ENCODE measurements around the gene GRID1. TPM values are rescaled to one million over a fixed set of nuclear protein-coding genes. Genes with fewer than 3 reads are reported as not detected.

Gene GRID1
- total and polyA plus RNA-seq, 10 of the 15 experiments (the other 5 are each of a cell fraction or from before 2014, with no cell fraction given), result 0.04 to 0.62 (median 0.08) TPM; not detected in 5

DNA sequence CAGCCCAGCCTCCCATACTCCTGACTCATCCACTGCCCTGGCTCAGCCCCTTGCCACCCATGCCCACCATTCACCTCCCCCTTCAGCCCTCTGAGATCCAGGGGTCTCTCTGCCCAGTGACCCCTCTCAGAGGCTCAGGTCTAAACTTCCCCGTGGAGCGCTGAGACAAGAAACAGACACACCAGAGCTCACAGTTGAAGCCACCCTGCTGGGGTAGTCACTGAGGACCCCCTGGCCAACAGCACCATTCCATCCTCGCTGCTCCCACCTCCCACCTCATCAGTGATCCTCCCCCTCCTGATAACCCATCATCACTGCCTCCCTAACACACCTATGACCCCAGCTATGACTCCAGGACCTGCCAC, 100.7 kb downstream of the GRID1 start (continued):
- no peak for TF ChIP-seq ZSCAN29 (IDR thresholded peaks at IDR 0.05)
- TF ChIP-seq MYB (IDR thresholded peaks at IDR 0.05; ENCODE audit: borderline replicate concordance, low read depth, low read length), result no peak
- TF ChIP-seq, protein P1, sequence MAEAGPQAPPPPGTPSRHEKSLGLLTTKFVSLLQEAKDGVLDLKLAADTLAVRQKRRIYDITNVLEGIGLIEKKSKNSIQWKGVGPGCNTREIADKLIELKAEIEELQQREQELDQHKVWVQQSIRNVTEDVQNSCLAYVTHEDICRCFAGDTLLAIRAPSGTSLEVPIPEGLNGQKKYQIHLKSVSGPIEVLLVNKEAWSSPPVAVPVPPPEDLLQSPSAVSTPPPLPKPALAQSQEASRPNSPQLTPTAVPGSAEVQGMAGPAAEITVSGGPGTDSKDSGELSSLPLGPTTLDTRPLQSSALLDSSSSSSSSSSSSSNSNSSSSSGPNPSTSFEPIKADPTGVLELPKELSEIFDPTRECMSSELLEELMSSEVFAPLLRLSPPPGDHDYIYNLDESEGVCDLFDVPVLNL (IDR thresholded peaks at IDR 0.05; ENCODE audit: low read depth, low read length), result no peak
- TF ChIP-seq SUZ12 (IDR thresholded peaks at IDR 0.05; ENCODE audit: unreplicated experiment), result no peak
- TF ChIP-seq NBN (IDR thresholded peaks at IDR 0.05), result no peak
- TF ChIP-seq KAT2A (conservative IDR thresholded peaks at IDR 0.05; ENCODE audit: control insufficient read depth, low read depth, low read length), result no peak
- TF ChIP-seq EED (IDR thresholded peaks at IDR 0.05; ENCODE audit: low read depth), result no peak

DNA sequence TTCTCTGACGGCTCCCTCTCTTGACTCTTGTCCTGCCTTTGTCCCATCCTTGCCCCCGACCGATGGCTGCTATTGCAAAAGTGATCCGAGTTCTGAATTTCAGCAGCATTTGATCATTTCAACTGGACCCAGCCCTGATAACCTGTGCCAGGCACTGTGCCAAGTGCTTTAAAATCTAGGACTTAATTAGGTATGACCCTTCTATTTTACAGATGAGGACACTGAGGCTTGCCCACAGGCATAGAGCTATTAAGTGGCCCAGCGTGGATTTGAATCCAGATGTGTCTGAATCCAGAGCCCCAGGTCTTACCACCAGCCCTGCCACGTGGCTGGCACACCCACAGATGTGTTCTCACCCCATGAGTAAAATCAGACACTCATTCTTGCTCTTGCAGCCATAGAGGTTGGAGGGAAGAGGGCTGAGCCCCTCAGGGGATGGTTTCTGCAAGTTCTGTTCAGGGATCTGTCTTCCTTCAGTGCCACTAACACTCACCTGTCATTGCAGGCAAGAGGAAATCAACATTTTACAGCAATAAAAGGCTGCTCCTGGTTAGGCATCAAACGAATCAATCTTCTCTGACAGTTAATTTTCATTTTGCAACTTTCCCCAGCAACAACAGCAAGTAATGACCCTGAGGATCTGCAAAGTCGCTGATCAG, 101.2 kb downstream of the GRID1 start:
- ChIA-PET CTCF (no interaction called here), RAD21 (ENCODE audit: unreplicated experiment) (no interaction called here), POLR2A (no interaction called here), SMC1A (ENCODE audit: uncharacterized antibody, unreplicated experiment) (no interaction called here)
- TF ChIP-seq MYB (IDR thresholded peaks at IDR 0.05; ENCODE audit: borderline replicate concordance, low read depth, low read length) (no peak), TARDBP (IDR thresholded peaks at IDR 0.05; ENCODE audit: borderline replicate concordance) (no peak), KAT2A (conservative IDR thresholded peaks at IDR 0.05; ENCODE audit: control insufficient read depth, low read depth, low read length) (no peak), SREBF2 (IDR thresholded peaks at IDR 0.05; ENCODE audit: low read length) (no peak), SP1 (IDR thresholded peaks at IDR 0.05; ENCODE audit: low read depth, low read length) (no peak), ZSCAN29 (IDR thresholded peaks at IDR 0.05) (no peak), BHLHE40 (IDR thresholded peaks at IDR 0.05; ENCODE audit: borderline replicate concordance in 1 of 2, low read depth in 2 of 2, low read length in 1 of 2) (no peak)
- TF ChIP-seq, protein P2, sequence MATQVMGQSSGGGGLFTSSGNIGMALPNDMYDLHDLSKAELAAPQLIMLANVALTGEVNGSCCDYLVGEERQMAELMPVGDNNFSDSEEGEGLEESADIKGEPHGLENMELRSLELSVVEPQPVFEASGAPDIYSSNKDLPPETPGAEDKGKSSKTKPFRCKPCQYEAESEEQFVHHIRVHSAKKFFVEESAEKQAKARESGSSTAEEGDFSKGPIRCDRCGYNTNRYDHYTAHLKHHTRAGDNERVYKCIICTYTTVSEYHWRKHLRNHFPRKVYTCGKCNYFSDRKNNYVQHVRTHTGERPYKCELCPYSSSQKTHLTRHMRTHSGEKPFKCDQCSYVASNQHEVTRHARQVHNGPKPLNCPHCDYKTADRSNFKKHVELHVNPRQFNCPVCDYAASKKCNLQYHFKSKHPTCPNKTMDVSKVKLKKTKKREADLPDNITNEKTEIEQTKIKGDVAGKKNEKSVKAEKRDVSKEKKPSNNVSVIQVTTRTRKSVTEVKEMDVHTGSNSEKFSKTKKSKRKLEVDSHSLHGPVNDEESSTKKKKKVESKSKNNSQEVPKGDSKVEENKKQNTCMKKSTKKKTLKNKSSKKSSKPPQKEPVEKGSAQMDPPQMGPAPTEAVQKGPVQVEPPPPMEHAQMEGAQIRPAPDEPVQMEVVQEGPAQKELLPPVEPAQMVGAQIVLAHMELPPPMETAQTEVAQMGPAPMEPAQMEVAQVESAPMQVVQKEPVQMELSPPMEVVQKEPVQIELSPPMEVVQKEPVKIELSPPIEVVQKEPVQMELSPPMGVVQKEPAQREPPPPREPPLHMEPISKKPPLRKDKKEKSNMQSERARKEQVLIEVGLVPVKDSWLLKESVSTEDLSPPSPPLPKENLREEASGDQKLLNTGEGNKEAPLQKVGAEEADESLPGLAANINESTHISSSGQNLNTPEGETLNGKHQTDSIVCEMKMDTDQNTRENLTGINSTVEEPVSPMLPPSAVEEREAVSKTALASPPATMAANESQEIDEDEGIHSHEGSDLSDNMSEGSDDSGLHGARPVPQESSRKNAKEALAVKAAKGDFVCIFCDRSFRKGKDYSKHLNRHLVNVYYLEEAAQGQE (IDR thresholded peaks at IDR 0.05; ENCODE audit: low read depth, low read length), result no peak
- TF ChIP-seq, protein P3, sequence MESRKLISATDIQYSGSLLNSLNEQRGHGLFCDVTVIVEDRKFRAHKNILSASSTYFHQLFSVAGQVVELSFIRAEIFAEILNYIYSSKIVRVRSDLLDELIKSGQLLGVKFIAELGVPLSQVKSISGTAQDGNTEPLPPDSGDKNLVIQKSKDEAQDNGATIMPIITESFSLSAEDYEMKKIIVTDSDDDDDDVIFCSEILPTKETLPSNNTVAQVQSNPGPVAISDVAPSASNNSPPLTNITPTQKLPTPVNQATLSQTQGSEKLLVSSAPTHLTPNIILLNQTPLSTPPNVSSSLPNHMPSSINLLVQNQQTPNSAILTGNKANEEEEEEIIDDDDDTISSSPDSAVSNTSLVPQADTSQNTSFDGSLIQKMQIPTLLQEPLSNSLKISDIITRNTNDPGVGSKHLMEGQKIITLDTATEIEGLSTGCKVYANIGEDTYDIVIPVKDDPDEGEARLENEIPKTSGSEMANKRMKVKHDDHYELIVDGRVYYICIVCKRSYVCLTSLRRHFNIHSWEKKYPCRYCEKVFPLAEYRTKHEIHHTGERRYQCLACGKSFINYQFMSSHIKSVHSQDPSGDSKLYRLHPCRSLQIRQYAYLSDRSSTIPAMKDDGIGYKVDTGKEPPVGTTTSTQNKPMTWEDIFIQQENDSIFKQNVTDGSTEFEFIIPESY (IDR thresholded peaks at IDR 0.05), result no peak
- TF ChIP-seq, protein P4, sequence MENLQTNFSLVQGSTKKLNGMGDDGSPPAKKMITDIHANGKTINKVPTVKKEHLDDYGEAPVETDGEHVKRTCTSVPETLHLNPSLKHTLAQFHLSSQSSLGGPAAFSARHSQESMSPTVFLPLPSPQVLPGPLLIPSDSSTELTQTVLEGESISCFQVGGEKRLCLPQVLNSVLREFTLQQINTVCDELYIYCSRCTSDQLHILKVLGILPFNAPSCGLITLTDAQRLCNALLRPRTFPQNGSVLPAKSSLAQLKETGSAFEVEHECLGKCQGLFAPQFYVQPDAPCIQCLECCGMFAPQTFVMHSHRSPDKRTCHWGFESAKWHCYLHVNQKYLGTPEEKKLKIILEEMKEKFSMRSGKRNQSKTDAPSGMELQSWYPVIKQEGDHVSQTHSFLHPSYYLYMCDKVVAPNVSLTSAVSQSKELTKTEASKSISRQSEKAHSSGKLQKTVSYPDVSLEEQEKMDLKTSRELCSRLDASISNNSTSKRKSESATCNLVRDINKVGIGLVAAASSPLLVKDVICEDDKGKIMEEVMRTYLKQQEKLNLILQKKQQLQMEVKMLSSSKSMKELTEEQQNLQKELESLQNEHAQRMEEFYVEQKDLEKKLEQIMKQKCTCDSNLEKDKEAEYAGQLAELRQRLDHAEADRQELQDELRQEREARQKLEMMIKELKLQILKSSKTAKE (IDR thresholded peaks at IDR 0.05; ENCODE audit: low read depth, poor library complexity, severe bottlenecking), result no peak
- Histone ChIP-seq H3K4me1 (ENCODE audit: control insufficient read depth, insufficient read depth, low read length) (no peaks in the 10 kb centered on the region), H3K4me2 (ENCODE audit: control insufficient read depth, insufficient read depth) (no peak overlapping the region), H3K9me3 (replicated peaks; ENCODE audit: control insufficient read depth, insufficient read depth, low read length) (no peaks in the 10 kb centered on the region), H3K9ac (ENCODE audit: control insufficient read depth, insufficient read depth, low read length) (no peak overlapping the region), H3K36me3 (ENCODE audit: control insufficient read depth in 2 of 2, insufficient read depth in 2 of 2, low read length in 1 of 2) (no peaks in the 10 kb centered on the region), H3K27ac (ENCODE audit: control insufficient read depth, insufficient read depth) (no peak overlapping the region), H3K27me3 (replicated peaks in 1 of 2; ENCODE audit: control insufficient read depth in 2 of 2, insufficient read depth in 2 of 2, low read length in 1 of 2) (peaks cover 0 to 2% of the 10 kb centered on the region in 2 experiments; a peak in 3 of 4 replicates), H4K20me1 (ENCODE audit: control insufficient read depth, insufficient read depth) (no peaks in the 10 kb centered on the region), H3K79me2 (ENCODE audit: control insufficient read depth, insufficient read depth, low read length) (no peaks in the 10 kb centered on the region), H2AFZ (ENCODE audit: control insufficient read depth, low read depth, low read length) (no peak overlapping the region), H3K4me3 (no peak overlapping the region)
- intact Hi-C loops (cut with micrococcal nuclease; ENCODE audit: unreplicated experiment), result no loop called here
- no TSS peak for BruUV-seq (replicated peaks)
- FAIRE-seq (no peak), ATAC-seq (no peak), DNase-seq (ENCODE audit: low read depth, low spot score) (no peak)
- WGBS (ENCODE audit: insufficient coverage, insufficient replicate concordance, low lambda C conversion rate, missing lambda C conversion rate), result 25% methylated on average over 8 of the region's 8 CpGs
- in situ Hi-C loops (cut with MboI), result no loop called here
